ENCODE results near the gene TMEM41B. TPM values are rescaled to one million over a fixed set of nuclear protein-coding genes. Genes with fewer than 3 reads are reported as not detected.
A peak's percentile ranks its signal among the peaks of the same experiment; 100 is the strongest.

TMEM41B gene
- total RNA-seq, 4 donors from 2014 or later = 30.1 to 72.3 (median 34.3) TPM

DNA sequence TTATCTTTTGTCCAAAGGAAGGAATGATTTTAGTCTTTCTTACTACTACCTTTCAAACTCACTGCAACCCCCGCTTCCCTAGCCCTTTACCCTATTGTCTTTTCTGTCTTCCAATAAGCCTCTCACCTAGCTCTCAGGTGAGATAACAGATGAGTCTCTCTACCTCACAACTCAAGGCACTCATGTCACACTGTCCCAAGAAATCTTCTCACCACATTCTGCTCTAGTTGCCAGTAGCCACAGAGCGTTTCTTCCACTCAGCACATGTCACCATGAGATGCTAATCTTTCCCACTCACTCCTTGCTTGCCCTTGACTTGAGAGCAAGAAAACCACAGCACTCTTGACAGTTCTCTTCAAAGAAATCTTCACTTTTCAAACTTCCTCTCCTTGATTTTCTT, 32.7 kb upstream of the TMEM41B start:
- no peaks in the 10 kb centered on the region for H3K27me3 ChIP-seq
- no peaks in the 10 kb centered on the region for H3K4me1 ChIP-seq
- 75% methylated on average over 2 of the region's 2 CpGs for WGBS
- no peaks in the 10 kb centered on the region for H3K9me3 ChIP-seq
- no peaks in the 10 kb centered on the region for H3K36me3 ChIP-seq
- TF ChIP-seq POLR2AphosphoS5 (IDR thresholded peaks at IDR 0.05) = no peak
- TF ChIP-seq, protein P1, sequence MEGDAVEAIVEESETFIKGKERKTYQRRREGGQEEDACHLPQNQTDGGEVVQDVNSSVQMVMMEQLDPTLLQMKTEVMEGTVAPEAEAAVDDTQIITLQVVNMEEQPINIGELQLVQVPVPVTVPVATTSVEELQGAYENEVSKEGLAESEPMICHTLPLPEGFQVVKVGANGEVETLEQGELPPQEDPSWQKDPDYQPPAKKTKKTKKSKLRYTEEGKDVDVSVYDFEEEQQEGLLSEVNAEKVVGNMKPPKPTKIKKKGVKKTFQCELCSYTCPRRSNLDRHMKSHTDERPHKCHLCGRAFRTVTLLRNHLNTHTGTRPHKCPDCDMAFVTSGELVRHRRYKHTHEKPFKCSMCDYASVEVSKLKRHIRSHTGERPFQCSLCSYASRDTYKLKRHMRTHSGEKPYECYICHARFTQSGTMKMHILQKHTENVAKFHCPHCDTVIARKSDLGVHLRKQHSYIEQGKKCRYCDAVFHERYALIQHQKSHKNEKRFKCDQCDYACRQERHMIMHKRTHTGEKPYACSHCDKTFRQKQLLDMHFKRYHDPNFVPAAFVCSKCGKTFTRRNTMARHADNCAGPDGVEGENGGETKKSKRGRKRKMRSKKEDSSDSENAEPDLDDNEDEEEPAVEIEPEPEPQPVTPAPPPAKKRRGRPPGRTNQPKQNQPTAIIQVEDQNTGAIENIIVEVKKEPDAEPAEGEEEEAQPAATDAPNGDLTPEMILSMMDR (IDR thresholded peaks at IDR 0.05) = no peak
- no peak for TF ChIP-seq POLR2A (IDR thresholded peaks at IDR 0.05)
- TF ChIP-seq EP300 (IDR thresholded peaks at IDR 0.05) = no peak
- no peak overlapping the region for H3K27ac ChIP-seq
- H3K4me3 ChIP-seq = no peak overlapping the region
- DNase-seq (ENCODE audit: low spot score in 2 of 2) = no peak

- H3K27ac ChIP-seq = no peak overlapping the region
- H3K27me3 ChIP-seq = no peaks in the 10 kb centered on the region
- H3K4me3 ChIP-seq = no peak overlapping the region
- no peak for DNase-seq (ENCODE audit: low spot score in 2 of 2)
- 84% methylated on average over 3 of the region's 3 CpGs for WGBS
- no peaks in the 10 kb centered on the region for H3K9me3 ChIP-seq
- TF ChIP-seq POLR2AphosphoS5 (IDR thresholded peaks at IDR 0.05) = no peak
- no peaks in the 10 kb centered on the region for H3K36me3 ChIP-seq
- no peaks in the 10 kb centered on the region for H3K4me1 ChIP-seq
Measured at GRCh38 chr11:9344061-9344680, 29.8 kb upstream of the TMEM41B start.

GRCh38 chr11:9341638-9342178, 27.3 kb upstream of the TMEM41B start:
- no peak overlapping the region for H3K27ac ChIP-seq
- H3K4me1 ChIP-seq = no peaks in the 10 kb centered on the region
- H3K27me3 ChIP-seq = no peaks in the 10 kb centered on the region
- no peak for TF ChIP-seq EP300 (IDR thresholded peaks at IDR 0.05)
- no peak for TF ChIP-seq POLR2AphosphoS5 (IDR thresholded peaks at IDR 0.05)
- TF ChIP-seq, protein P1 (IDR thresholded peaks at IDR 0.05) = no peak
- no peak for TF ChIP-seq POLR2A (IDR thresholded peaks at IDR 0.05)
- DNase-seq (ENCODE audit: low spot score in 2 of 2) = no peak
- H3K4me3 ChIP-seq = no peak overlapping the region
- H3K36me3 ChIP-seq = no peaks in the 10 kb centered on the region
- 57% methylated on average over 5 of the region's 5 CpGs for WGBS
- H3K9me3 ChIP-seq = no peaks in the 10 kb centered on the region

GRCh38 chr11:9332655-9333054, 18.3 kb upstream of the TMEM41B start:
- Histone ChIP-seq H3K36me3 (no peaks in the 10 kb centered on the region), H3K27me3 (no peaks in the 10 kb centered on the region), H3K27ac (no peak overlapping the region), H3K9me3 (no peaks in the 10 kb centered on the region), H3K4me3 (no peak overlapping the region), H3K4me1 (peaks cover 4% of the 10 kb centered on the region)
- TF ChIP-seq, protein P1 (IDR thresholded peaks at IDR 0.05) = no peak
- TF ChIP-seq POLR2AphosphoS5 (IDR thresholded peaks at IDR 0.05) (no peak), POLR2A (IDR thresholded peaks at IDR 0.05) (no peak), EP300 (IDR thresholded peaks at IDR 0.05) (no peak)
- WGBS = 69% methylated on average over 5 of the region's 5 CpGs
- DNase-seq (ENCODE audit: low spot score in 2 of 2) = no peak

DNA sequence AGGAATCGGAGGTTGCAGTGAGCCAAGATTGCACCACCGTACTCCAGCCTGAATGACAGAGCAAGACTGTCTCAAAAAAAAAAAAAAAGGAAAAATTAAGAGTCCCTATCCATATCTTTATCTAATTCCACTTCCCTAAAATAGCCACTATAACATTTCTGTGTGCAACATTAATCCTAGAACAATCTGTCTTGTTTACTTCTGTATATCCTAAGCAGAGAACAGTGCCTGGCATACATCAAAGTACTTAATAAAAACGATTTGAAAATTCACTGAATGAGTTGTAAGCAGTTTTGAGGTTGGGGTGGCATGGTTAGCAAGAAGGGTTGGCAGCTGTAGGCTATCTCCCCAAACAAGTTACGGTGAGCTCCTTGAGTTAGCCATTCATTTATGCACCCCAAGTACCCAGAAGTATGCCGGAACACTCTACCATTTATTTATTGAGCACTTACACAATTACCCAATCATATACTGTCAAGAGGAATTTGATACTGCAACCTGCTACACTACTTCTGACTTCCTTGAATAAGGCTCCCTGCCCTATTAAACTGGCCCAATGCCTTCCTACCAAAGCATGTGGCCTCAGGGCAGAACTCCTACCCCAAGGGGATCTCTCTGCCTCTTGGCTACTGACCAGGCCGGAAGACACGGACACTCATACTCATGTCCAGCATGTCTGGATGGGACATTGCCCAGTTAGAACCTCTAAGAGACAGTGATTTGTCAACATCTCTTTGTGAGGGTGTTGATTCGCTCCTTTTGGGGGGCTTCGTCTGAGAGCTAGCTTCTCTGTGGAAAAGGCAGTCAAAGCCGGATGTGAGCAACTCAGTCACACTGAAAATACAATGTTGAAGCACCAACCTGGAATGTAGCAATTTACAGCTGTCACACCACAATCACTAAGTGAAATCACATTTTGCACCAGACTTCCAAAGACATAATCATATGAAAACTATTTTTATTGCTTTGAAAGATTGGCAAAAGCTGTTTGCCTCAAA, 16.3 kb upstream of the TMEM41B start:
- 79% methylated on average over 10 of the region's 10 CpGs for WGBS
- peak overlapping the region; percentile 18 for H3K27ac ChIP-seq

More for the DNA sequence above, 16.3 kb upstream of the TMEM41B start:
- Histone ChIP-seq H3K36me3 (no peaks in the 10 kb centered on the region), H3K4me3 (no peak overlapping the region), H3K4me1 (peaks cover 4% of the 10 kb centered on the region), H3K9me3 (no peaks in the 10 kb centered on the region), H3K27me3 (no peaks in the 10 kb centered on the region)
- TF ChIP-seq POLR2A (IDR thresholded peaks at IDR 0.05) = no peak
- TF ChIP-seq EP300 (IDR thresholded peaks at IDR 0.05) = no peak
- TF ChIP-seq, protein P1 (IDR thresholded peaks at IDR 0.05) = no peak
- TF ChIP-seq POLR2AphosphoS5 (IDR thresholded peaks at IDR 0.05) = no peak
- DNase-seq (ENCODE audit: low spot score in 2 of 2) = peak in 1 of 2 donors; percentile 24

Data from suprapubic skin (tissue), 4 donors.